Forelimb muscle (tissue), 1 donor: Measurements from ENCODE around the gene CAPN10. TPM values are rescaled to one million over a fixed set of nuclear protein-coding genes. Genes with fewer than 3 reads are reported as not detected.
A peak's percentile ranks its signal among the peaks of the same experiment; 100 is the strongest.
"Not testable (repeated sequence)": the region's sequence is repeated elsewhere in the genome, so short reads cannot be mapped to it uniquely, and the experiment has no call there.

Source experiments
- DNase-seq: peaks from one replicate; pipeline ENCODE4 v3.0.0-alpha.2; 2013; ENCODE audit warnings: low read depth
- polyA plus RNA-seq: library from polyadenylated mRNA; unstranded; fragments of 120-200 nt; gene quantifications from one replicate; pipeline ENCODE4 v1.2.1, GENCODE V29; 2013; ENCODE audit not compliant: insufficient read length

CAPN10 gene, protein sequence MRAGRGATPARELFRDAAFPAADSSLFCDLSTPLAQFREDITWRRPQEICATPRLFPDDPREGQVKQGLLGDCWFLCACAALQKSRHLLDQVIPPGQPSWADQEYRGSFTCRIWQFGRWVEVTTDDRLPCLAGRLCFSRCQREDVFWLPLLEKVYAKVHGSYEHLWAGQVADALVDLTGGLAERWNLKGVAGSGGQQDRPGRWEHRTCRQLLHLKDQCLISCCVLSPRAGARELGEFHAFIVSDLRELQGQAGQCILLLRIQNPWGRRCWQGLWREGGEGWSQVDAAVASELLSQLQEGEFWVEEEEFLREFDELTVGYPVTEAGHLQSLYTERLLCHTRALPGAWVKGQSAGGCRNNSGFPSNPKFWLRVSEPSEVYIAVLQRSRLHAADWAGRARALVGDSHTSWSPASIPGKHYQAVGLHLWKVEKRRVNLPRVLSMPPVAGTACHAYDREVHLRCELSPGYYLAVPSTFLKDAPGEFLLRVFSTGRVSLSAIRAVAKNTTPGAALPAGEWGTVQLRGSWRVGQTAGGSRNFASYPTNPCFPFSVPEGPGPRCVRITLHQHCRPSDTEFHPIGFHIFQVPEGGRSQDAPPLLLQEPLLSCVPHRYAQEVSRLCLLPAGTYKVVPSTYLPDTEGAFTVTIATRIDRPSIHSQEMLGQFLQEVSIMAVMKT
- polyA plus RNA-seq: 15.4 TPM

GRCh38 chr2:240586198-240586918 lies at the start of gene CAPN10:
Gene CAPN10, plus strand, starts transcription at chr2:240586734. Its CDS starts 178 bp downstream, at chr2:240586912.
- DNase-seq: peak; percentile 89

DNA sequence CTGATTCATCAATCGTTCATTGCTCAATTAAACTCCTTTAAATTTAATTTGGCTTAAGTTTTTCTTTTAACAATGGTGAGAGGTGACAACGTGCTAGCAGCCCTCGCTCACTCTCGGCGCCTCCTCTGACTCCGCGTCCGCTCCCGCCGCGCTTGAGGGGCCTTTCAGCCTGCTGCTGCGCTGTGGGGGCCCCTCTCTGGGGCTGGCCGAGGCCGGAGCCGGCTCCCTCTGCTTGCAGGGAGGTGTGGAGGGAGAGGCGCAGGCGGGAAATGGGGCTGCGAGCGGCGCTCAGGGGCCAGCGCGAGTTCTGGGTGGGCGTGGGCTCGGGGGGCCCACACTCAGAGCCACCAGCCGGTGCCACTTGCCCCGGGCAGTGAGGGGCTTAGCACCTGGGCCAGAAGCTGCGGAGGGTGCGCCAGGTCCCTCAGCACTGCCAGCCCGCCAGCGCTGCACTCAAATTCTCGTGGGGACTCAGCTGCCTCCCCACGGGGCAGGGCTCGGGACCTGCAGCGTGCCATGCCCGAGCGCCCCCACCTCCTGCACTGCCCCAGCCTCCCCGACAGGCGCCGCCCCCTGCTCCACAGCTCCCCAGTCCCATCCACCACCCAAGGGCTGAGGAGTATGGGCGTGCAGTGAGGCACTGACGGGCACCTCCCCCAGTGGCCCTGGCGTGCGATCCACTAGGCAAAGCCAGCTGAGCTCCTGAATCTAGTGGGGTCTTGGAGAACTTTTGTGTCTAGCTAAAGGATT lies 48.3 kb upstream of the CAPN10 start:
- no peak for DNase-seq

DNA sequence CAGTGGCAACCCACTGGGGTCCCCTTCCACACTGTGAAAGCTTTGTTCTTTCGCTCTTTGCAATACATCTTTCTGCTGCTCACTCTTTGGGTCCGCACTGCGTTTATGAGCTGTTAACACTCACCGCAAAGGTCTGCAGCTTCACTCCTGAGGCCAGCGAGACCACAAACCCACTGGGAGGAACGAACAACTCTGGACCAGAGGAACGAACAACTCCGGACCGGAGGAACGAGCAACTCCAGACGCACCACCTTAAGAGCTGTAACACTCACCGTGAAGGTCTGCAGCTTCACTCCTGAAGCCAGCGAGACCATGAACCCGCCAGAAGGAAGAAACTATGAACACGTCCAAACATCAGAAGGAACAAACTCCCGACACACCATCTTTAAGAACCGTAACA lies 47.4 kb upstream of the CAPN10 start:
- DNase-seq: not testable (repeated sequence)

DNA sequence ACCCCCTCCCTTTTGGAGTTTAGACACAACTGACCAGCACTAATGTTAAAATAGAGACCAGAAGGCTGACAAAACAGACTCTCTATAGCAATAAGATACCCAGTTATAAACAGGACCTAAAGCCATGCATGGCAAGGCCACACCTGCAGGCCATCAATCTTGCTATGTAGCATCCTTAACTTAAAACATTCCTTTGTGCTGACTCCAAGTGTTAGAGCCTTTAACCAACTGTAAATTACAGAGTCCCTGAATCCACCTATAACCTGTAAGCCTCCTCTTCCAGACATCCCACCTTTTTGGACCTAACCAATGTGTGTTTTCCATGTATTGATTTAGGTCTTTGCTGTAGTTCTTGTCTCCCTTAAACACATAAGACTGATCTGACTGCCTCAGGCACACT lies 46.6 kb upstream of the CAPN10 start:
- DNase-seq: no peak

GRCh38 chr2:240551288-240551687 lies 35.2 kb upstream of the CAPN10 start:
- no peak for DNase-seq

DNA sequence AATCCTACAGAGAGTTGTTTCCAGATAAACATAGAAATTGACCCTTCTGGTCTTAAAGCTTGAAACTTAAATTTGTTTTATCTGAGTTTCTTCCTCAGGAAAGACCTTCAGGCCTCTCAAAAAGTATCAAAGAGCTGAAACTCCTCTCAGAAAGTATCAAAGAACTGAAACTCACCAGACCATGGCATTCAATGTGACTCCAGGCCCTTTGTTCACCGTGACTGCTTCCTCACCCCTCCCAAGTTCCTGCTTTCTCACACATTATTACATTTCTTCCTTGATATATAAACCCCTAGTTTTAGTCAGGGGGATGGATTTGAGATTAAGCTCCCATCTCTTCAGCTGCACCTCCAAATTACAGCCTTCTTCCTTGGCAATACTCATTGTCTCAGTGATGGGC lies 34.7 kb upstream of the CAPN10 start:
- no peak for DNase-seq

- DNase-seq: no peak
Measured at GRCh38 chr2:240553956-240554480, 32.5 kb upstream of the CAPN10 start.

DNA sequence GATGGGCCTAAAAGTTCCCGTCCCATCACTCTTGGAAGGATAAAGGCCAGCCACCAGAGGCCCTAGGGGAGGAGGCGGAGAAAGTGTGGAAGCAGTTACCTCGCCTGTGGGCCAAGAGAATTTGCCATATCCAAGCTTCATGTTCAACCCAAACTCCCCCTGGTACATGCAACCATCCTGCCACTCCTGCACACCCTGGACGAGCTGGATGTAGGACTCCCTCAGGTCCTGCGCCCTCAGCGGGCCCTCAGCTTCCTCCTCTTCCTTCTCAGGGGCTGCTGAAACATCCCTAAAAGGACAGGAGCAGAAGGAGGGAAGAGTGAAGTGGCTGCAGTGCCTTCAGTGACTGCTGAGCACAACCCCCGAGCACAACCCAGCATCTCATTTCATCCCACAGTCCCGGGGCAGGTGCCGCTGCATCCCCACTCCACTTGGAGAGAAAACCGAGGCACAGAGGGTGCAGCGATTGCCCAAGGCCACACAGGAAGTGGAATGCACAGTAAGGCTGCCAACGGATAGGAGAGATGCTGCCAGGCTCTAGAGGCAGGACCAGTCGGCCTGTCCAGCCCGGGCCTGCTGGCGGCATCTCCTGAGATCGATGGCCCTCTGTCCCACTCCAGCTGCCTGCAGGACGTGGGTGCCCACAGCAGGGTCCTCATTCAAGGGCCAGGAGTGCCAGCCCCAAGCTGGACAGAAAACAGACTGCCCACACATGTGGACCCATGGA lies 31.6 kb upstream of the CAPN10 start:
- no peak for DNase-seq

GRCh38 chr2:240555541-240556250 lies 30.8 kb upstream of the CAPN10 start:
- DNase-seq: no peak

- DNase-seq: no peak
Measured at GRCh38 chr2:240556553-240557100, 29.9 kb upstream of the CAPN10 start.

DNA sequence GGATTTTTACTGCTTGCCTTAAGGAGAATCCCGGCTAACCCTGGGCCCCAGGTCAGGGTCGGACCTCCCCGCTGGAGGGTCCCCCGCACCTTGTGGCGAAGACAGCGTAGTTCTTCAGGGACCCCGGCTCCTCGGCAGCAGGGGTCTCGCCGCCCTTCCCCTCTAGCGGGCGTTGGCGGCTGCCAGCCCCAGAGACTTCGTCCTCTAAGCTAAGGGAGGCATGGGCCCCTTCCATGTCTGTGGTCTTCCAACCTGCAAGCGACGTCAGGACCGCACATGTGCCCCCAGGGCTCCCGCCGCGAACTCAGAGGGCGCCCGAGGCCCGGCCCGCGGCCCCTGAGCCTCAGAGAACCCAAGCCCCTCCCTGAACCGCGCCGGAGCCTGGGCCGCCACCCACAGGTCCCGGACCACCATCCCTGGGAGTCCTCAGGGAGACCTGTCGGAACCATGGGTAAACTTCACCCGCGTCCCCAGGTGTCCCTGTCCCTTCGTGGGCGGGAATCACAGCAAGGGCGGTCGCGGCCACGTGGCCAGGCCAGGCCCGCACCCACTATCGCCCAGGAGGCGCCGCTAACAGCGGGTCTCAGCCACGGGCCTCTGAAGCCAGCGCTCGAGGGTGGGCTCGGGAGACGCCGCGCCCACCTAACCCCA lies 29.3 kb upstream of the CAPN10 start:
- no peak for DNase-seq

GRCh38 chr2:240557808-240558207 lies 28.7 kb upstream of the CAPN10 start, which contains the start of gene ANKMY1:
Gene ANKMY1, minus strand, starts transcription at chr2:240557988. Its CDS starts 653 bp downstream, at chr2:240557335.
- DNase-seq: no peak

DNA sequence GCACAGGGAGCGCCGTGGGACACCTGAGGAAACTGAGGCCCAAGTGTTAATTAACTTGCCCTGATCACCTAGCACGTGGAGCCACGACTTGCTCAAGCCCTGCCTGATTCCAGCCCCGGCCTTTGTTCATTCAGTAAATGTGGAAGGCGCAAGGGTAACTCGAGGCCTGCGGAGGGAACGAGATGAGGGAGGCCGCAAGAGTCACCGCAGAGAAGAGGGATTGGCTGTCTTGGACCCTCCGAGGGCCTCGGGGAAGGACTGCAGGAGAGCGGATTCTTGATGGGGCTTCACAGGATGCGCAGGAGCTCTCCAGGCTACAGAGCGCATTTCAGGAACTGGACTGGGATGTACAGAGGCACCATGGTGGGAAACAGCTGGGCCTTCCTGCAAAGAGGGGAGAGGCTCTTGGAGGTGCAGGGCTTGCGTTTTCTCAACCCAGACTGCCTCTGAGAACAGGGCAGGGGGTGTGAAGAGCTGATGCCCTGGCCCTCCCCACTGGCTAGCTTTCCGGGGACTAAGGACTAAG lies 28.2 kb upstream of the CAPN10 start:
- no peak for DNase-seq

- no peak for DNase-seq
Measured at GRCh38 chr2:240559286-240559685, 27.2 kb upstream of the CAPN10 start.

GRCh38 chr2:240560084-240560479 lies 26.5 kb upstream of the CAPN10 start, which contains the start of gene DUSP28:
Gene DUSP28, plus strand, starts transcription at chr2:240560357. Its CDS starts 328 bp downstream, at chr2:240560685.
- DNase-seq: no peak

GRCh38 chr2:240560480-240561324 lies 25.8 kb upstream of the CAPN10 start:
- peak; percentile 90 for DNase-seq

GRCh38 chr2:240561325-240561971 lies 25.1 kb upstream of the CAPN10 start:
- no peak for DNase-seq
